HG02981 (cell line): Measurements from ENCODE around the gene SFXN3.

Experiments
- ATAC-seq: cut with Tn5 transposase; IDR thresholded peaks from one replicate; pipeline ENCODE4 v1.9.1; 2021; ENCODE audit warnings: mild to moderate bottlenecking, moderate library complexity; ENCODE audit not compliant: unreplicated experiment

The SFXN3 gene

GRCh38 chr10:101031128-101031795 is at the start of gene SFXN3, which contains the start of gene PDZD7:
Gene SFXN3 (plus strand): TSS chr10:101031234. CDS start chr10:101034695, 3,461 bp downstream.
Gene PDZD7 (minus strand): TSS chr10:101031129. CDS start chr10:101030219, 910 bp downstream.
- peak; percentile 83 for ATAC-seq

GRCh38 chr10:100982916-100983830 is 47.9 kb upstream of the SFXN3 start:
- ATAC-seq: no peak

DNA sequence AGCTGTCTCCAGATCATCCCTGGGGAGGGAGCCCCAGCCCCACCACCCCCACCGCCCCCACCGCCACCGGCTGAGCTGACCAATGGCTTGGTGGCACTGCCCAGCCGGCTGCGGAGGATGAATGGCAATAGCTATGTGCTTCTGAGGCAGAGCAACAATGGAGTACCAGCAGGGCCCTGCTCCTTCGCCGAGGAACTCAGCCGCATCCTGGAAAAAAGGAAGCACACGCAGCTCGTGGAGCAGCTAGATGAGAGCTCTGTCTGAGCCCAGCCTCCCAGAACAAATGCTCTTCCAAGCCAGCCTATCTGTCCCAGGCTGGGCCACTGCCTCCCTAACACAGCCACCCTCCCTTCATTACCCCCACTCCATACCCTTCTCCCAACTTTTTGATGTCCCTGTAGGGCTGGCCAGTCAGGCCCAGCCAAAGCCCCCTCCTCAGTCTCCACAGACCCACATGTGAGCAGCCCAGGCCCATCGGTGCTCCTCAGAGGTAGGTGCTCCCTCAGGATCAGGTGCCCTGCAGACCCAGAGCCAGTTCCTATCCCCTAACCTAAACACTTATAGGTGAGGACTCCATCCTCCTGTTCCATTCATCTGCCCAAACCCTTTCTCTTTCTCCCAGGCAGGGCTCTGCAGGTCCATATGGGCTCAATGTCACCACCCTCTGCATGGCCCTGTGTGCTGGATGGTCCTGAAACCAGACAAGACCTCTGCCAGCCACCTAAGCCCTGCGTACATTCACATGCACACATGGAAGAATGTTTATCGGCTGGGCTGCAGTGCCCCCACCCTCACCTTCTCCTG is 47.0 kb upstream of the SFXN3 start:
- no peak for ATAC-seq

GRCh38 chr10:100984672-100985177 is 46.3 kb upstream of the SFXN3 start:
- no peak for ATAC-seq

DNA sequence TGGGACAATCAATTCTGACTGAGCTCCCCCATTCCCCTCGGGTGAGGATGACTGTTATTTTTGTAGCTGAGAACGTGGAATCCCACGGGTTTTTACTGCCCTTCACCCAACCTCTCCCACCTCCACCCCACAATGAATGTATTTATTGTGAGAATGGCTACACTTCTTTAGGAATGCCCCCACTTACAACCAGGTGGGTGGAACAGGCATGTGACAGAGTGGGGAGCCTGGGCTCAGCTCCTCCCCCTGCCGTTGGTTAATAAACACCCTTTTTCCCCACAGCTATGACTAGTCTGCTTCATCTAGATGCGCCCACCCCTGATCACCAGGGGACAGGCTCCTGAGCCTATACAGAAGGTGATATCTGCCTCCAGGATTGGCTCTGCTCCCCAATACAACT is 45.7 kb upstream of the SFXN3 start:
- no peak for ATAC-seq

DNA sequence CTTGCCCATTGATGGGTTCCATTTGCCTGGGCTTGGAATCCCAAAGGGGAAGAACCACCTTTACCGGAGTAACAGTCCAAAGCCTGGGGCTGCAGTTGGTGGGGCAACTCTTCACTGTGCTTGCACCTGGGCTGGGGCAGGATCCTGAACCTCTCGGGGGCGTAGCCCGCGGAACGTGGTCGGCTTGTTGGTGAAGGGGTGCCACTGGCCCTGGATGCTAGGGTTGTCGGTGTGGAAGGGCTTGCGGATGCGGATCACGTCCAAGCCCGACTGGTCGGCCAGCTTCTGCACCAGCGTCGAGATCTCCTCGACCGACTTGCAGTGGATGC is 44.4 kb upstream of the SFXN3 start:
- ATAC-seq: no peak

DNA sequence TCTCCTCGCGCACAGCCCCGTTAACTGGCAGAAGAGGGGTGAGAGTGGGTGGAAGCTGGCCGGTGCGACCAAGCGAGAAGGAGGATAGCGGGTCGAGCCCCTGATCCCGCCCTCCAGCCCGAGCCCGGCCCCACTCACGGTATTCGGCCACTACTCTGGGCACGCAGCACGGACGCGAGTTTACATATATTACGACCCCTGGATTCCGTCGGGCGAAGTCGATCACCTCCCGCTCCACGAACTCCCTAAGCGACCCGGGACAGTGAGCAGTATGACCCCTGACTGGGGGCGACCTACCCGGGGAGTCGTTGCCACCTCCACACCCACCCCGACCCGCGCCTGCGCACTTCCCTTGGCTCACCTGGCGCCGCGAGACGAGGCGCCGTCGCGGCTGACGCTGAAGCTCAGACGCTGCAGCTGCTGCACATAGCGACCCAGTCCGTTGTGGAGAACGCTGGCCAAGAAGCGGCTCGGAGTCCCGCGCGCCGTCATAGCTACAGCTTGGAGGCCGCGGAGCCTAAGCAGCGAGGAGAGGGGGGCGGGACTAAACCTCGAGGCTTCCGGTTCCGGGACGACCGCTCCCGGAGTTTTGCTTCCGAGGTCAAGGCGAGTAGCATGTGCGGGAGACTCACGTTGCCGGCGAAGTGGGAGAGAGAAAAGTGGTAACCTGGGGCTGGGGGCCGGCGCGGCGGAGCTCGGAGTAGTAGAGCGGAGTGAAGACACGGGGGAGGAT is 43.9 kb upstream of the SFXN3 start, which contains the start of the genes MRPL43 and TWNK:
MRPL43 (minus strand) TSS at position 546 of the 733 bp plus-strand sequence; CDS start at position 492, 54 bp downstream.
TWNK (plus strand) TSS at position 592 of the 733 bp plus-strand sequence. CDS start 668 bp downstream, outside the sequence.
- peak; percentile 75 for ATAC-seq

- ATAC-seq: peak; percentile 8
These were observed 43.4 kb upstream of the SFXN3 start for GRCh38 chr10:100987685-100988049.

GRCh38 chr10:100988166-100988565 is 42.9 kb upstream of the SFXN3 start:
- ATAC-seq: no peak

DNA sequence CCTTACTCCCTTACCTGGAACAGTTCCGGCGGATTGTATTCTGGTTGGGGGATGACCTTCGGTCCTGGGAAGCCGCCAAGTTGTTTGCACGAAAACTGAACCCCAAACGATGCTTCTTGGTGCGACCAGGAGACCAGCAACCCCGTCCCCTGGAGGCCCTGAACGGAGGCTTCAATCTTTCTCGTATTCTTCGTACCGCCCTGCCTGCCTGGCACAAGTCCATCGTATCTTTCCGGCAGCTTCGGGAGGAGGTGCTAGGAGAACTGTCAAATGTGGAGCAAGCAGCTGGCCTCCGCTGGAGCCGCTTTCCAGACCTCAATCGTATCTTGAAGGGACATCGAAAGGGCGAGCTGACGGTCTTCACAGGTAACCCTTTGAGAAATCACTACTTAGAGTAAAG is 41.9 kb upstream of the SFXN3 start:
- ATAC-seq: no peak

- ATAC-seq: no peak
These were observed 36.9 kb upstream of the SFXN3 start for GRCh38 chr10:100993986-100994708.

DNA sequence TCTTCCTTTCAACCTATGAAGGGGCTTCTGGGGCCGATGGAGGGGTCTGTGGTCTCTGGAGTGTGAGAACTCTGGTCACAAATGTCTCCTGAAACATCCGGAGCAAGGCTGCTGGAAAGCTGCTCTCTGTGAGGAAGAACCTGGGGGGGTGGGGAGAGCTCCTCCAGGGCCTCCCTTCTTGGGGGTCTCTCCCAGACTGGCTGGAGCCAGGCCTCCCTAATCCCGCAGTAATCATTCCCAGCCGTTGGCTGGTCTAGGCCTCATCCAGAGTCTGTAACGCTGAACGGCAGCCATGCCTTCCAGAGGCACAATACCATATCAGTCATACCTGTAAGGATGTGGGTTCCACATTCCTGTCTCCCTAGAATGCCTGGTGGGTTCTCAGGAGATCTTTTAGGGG is 35.9 kb upstream of the SFXN3 start:
- no peak for ATAC-seq

- no peak for ATAC-seq
These were observed 34.2 kb upstream of the SFXN3 start for GRCh38 chr10:100996678-100997359.

DNA sequence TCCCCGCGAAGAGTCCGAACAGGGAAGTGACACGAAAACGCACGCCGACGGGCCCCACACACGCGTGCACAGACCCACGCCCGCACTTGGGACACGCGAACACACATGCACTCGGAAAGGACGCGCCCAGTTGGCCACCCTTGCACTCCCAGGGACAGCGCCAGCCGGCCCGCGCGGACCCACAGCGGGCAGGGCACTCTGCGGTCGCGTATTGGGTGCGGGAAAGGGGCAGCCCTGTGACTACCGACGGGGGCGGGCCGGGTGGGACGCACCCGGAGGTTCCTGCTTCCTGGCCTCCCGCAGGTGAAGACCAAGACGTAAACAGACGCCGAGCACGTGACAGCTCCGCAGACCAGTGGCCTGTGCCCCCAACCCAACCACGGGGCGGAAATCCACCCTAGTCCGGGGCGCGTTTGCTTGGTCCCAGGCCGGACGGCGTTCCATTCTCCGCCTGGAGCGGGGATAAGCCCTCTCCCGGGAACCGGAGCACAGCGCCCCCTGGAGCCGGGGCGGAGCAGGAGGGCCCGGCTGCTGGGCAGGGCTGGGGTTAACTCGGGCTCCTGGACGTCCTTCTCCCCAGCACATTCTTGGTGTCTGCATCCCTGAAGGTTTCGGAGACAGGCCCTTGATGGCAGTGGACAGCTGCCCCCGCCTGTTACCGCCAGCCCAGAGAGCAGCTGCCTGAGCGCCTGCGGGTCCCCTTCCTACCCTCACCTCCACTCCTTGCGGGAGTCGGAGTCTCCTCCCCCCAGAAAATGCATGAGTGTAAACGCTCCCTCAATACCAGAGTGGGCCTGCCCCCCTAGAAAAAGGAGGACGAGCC is 33.5 kb upstream of the SFXN3 start:
- ATAC-seq: no peak

DNA sequence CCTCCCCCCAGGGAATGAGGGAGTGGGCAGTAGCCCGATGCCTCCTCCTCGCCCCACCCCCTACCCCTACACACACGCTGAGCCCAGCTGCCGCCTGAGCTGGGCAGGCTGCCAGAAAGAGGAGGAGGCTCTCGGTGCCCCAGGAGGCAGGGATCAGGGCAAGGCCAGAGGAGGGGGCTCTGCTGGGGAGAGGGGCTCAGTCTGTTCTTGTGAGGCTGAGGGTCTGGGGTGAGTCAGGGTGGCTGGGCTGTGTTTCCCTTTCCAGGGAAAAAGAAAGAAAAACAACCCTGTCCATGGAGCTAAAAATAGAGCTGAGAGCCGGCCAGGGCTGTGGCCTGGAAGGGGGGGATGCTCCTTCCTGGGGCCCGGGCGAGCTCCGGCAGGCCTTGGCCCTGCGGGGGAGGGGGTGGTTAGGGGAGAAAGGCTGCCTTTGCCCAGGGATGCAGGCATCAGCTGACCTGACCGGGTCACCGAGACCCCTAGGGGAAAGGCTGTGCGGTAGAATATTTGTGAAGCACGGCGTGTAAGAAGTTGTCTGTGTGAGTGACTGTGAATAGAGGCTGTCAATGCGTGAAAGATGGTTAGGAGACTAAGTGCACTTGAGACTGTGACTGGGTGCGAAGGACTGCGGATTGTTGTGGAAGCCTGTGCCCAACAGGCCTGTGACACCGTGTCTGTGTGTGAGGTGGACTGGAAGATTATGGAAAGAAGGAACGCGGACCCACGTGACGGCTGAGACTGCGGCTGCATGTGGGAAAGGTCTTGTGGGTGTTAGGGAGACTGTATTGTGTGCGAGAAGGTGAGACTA is 32.6 kb upstream of the SFXN3 start:
- no peak for ATAC-seq

- peak; percentile 45 for ATAC-seq
These were observed 31.9 kb upstream of the SFXN3 start for GRCh38 chr10:100998991-100999741.

GRCh38 chr10:100999742-101000126 is 31.3 kb upstream of the SFXN3 start, which contains the start of gene LZTS2:
Gene LZTS2 (plus strand): TSS chr10:100999808. CDS start chr10:101002539, 2,731 bp downstream.
- no peak for ATAC-seq
